ENCODE measurements around the gene FAM76A. TPM values are rescaled to one million over a fixed set of nuclear protein-coding genes. Genes with fewer than 3 reads are reported as not detected.
A peak's percentile ranks its signal among the peaks of the same experiment; 100 is the strongest.

Gene FAM76A
- total RNA-seq, 1 experiment from 2014 or later = 17.9 TPM

GRCh38 chr1:27719286-27720251 lies 6.2 kb upstream of the FAM76A start:
- intact Hi-C loops (cut with micrococcal nuclease; ENCODE audit: unreplicated experiment) = no loop called here
- BruUV-seq (replicated peaks) = no TSS peak
- Histone ChIP-seq H3K4me1 (ENCODE audit: insufficient read depth, low read length, poor library complexity, severe bottlenecking) (peaks cover under 1% of the 10 kb centered on the region), H3K9me3 (ENCODE audit: low read depth, low read length, poor library complexity, severe bottlenecking) (peaks cover 4% of the 10 kb centered on the region), H3K36me3 (ENCODE audit: insufficient read depth, low read length, poor library complexity, severe bottlenecking) (no peaks in the 10 kb centered on the region), H3K4me3 (ENCODE audit: low read depth, low read length, poor library complexity, severe bottlenecking) (no peak overlapping the region), H3K27me3 (replicated peaks; ENCODE audit: insufficient read depth, low read depth, low read length, poor library complexity) (no peaks in the 10 kb centered on the region), H3K27ac (ENCODE audit: low read depth, low read length, poor library complexity, severe bottlenecking) (no peak overlapping the region)
- TF ChIP-seq EZH2 (IDR thresholded peaks at IDR 0.05; ENCODE audit: borderline replicate concordance, low read depth, low read length, poor library complexity, severe bottlenecking) = no peak
- DNase-seq (ENCODE audit: low spot score) = peak; percentile 15
- ChIA-PET CTCF (interaction anchor here (0.6 kb wide), 1 partner anchor 50 kb away, joined by 3 read pairs; no protein-coding TSS in a partner anchor), POLR2A (ENCODE audit: low non-redundant PET) (no interaction called here)

DNA sequence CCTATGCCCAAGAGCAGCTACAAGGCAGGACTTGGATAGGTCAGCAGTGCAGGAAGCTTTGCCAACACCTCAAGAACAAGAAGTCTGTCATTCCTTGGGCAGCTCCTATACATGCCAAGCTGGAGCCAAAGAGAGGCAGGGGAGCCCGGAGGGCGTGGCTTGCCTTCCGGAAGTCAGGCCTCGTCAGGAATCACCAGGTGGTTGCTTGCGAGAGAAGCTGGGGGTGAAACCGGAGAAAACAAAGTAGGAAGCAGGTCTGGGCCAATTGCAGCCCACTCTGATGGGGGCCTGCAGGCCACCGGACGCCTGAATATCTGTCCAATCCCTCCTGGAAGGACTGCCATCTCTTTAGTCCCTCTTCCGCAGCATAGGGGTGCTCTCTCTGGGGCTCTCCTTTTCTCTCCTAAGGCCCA lies 794 bp upstream of the FAM76A start:
- TF ChIP-seq EZH2 (IDR thresholded peaks at IDR 0.05; ENCODE audit: borderline replicate concordance, low read depth, low read length, poor library complexity, severe bottlenecking) = no peak
- TF ChIP-seq CTCF (conservative IDR thresholded peaks at IDR 0.05; ENCODE audit: low read depth, low read length) = no peak
- Histone ChIP-seq H3K27ac (ENCODE audit: low read depth, low read length, poor library complexity, severe bottlenecking) (peak overlapping the region; percentile 85), H3K36me3 (ENCODE audit: insufficient read depth, low read length, poor library complexity, severe bottlenecking) (no peaks in the 10 kb centered on the region), H3K4me1 (ENCODE audit: insufficient read depth, low read length, poor library complexity, severe bottlenecking) (peaks cover 8% of the 10 kb centered on the region), H3K27me3 (replicated peaks; ENCODE audit: insufficient read depth, low read depth, low read length, poor library complexity) (no peaks in the 10 kb centered on the region), H3K9me3 (ENCODE audit: low read depth, low read length, poor library complexity, severe bottlenecking) (no peaks in the 10 kb centered on the region), H3K4me3 (ENCODE audit: low read depth, low read length, poor library complexity, severe bottlenecking) (peak overlapping the region; percentile 99)
- intact Hi-C loops (cut with micrococcal nuclease; ENCODE audit: unreplicated experiment) = no loop called here
- BruUV-seq (replicated peaks) = TSS peak; percentile 95
- ChIA-PET CTCF (interaction anchor here (0.5 to 1.7 kb wide), 5 partner anchors 23 to 74 kb away, joined by 5 to 11 read pairs (median 8); partner anchors contain the start of genes IFI6 and STX12), POLR2A (ENCODE audit: low non-redundant PET) (interaction anchor here (0.6 to 1.0 kb wide), 4 partner anchors 48 to 570 kb away, joined by 4 to 9 read pairs (median 6); partner anchors contain the start of genes PPP1R8, SLC9A1 and STX12)
- peak; percentile 54 for DNase-seq (ENCODE audit: low spot score)

- peak overlapping the region; percentile 99 for H3K4me3 ChIP-seq (ENCODE audit: low read depth, low read length, poor library complexity, severe bottlenecking)
- peak overlapping the region; percentile 88 for H3K27ac ChIP-seq (ENCODE audit: low read depth, low read length, poor library complexity, severe bottlenecking)
- H3K36me3 ChIP-seq (ENCODE audit: insufficient read depth, low read length, poor library complexity, severe bottlenecking) = no peaks in the 10 kb centered on the region
- peaks cover 8% of the 10 kb centered on the region for H3K4me1 ChIP-seq (ENCODE audit: insufficient read depth, low read length, poor library complexity, severe bottlenecking)
- TSS peak; percentile 63 for BruUV-seq (replicated peaks)
- H3K27me3 ChIP-seq (replicated peaks; ENCODE audit: insufficient read depth, low read depth, low read length, poor library complexity) = no peaks in the 10 kb centered on the region
- POLR2A ChIA-PET (ENCODE audit: low non-redundant PET) = interaction anchor here (0.6 to 1.0 kb wide), 3 partner anchors 47 to 104 kb away, joined by 3 to 5 read pairs (median 4); partner anchors contain the start of genes IFI6, PPP1R8 and STX12
- CTCF ChIA-PET = interaction anchor here (0.6 to 1.7 kb wide), 5 partner anchors 46 to 528 kb away, joined by 3 to 8 read pairs (median 7); partner anchors contain the start of genes IFI6 and STX12
- intact Hi-C loops (cut with micrococcal nuclease; ENCODE audit: unreplicated experiment) = no loop called here
- TF ChIP-seq CTCF (conservative IDR thresholded peaks at IDR 0.05; ENCODE audit: low read depth, low read length) (no peak), EZH2 (IDR thresholded peaks at IDR 0.05; ENCODE audit: borderline replicate concordance, low read depth, low read length, poor library complexity, severe bottlenecking) (no peak)
- no peaks in the 10 kb centered on the region for H3K9me3 ChIP-seq (ENCODE audit: low read depth, low read length, poor library complexity, severe bottlenecking)
- peak; percentile 47 for DNase-seq (ENCODE audit: low spot score)
These were observed 648 bp downstream of the FAM76A start for GRCh38 chr1:27726173-27727044.
